H9 (cell line): ENCODE results near the gene HTATIP2. TPM values are rescaled to one million over a fixed set of nuclear protein-coding genes. Genes with fewer than 3 reads are reported as not detected.

ENCODE experiments used
- DNase-seq: peaks from one replicate; pipeline ENCODE4 v3.0.0-alpha.2; 2017
- H2AFZ ChIP-seq: one replicate; pipeline ENCODE4 v1.6.1; 2013; ENCODE audit warnings: mild to moderate bottlenecking, low read length, control low read depth, moderate library complexity
- H2AK5ac ChIP-seq: 2 replicates; pipeline ENCODE4 v1.6.1; 2013; ENCODE audit warnings: low read length, control low read depth, mixed read lengths; ENCODE audit not compliant: insufficient read length
- H2BK120ac ChIP-seq: one replicate; pipeline ENCODE4 v1.6.1; 2013; ENCODE audit warnings: low read depth, mild to moderate bottlenecking, low read length, control low read depth, inconsistent platforms; ENCODE audit not compliant: poor library complexity, severe bottlenecking
- H2BK12ac ChIP-seq: 2 replicates; pipeline ENCODE4 v1.6.1; 2013; ENCODE audit warnings: low read length, control low read depth, mixed read lengths, low read depth; ENCODE audit not compliant: insufficient read length
- H2BK15ac ChIP-seq: 2 replicates; pipeline ENCODE4 v1.6.1; 2013; ENCODE audit warnings: low read depth, low read length, control low read depth
- H2BK20ac ChIP-seq: one replicate; pipeline ENCODE4 v1.6.1; 2013; ENCODE audit warnings: low read depth, mild to moderate bottlenecking, low read length, control low read depth, inconsistent platforms; ENCODE audit not compliant: poor library complexity, severe bottlenecking
- H2BK5ac ChIP-seq: 2 replicates; pipeline ENCODE4 v1.6.1; 2013; ENCODE audit warnings: low read length, control low read depth, mixed read lengths; ENCODE audit not compliant: insufficient read length
- H3K14ac ChIP-seq: 2 replicates; pipeline ENCODE4 v1.6.1; 2013; ENCODE audit warnings: low read length, control low read depth; ENCODE audit not compliant: insufficient read depth
- H3K18ac ChIP-seq: 2 replicates; pipeline ENCODE4 v1.6.1; 2013; ENCODE audit warnings: low read depth, mild to moderate bottlenecking, mixed read lengths, low read length, control low read depth; ENCODE audit not compliant: insufficient read length
- H3K23ac ChIP-seq: 2 replicates; pipeline ENCODE4 v1.6.1; 2013; ENCODE audit warnings: low read length, control low read depth, mixed read lengths, low read depth; ENCODE audit not compliant: insufficient read length
- H3K23me2 ChIP-seq: 2 replicates; pipeline ENCODE4 v1.6.1; 2013; ENCODE audit warnings: low read depth, mild to moderate bottlenecking, mixed read lengths, low read length, control low read depth; ENCODE audit not compliant: insufficient read length, poor library complexity, severe bottlenecking
- H3K27ac ChIP-seq: 2 replicates; pipeline ENCODE4 v1.5.1; 2013; ENCODE audit warnings: low read length, control low read depth, mixed read lengths, low read depth; ENCODE audit not compliant: insufficient read length
- H3K27me3 ChIP-seq: 2 replicates; pipeline ENCODE4 v1.6.1; 2013; ENCODE audit warnings: low read length, control low read depth, inconsistent platforms; ENCODE audit not compliant: insufficient read depth
- H3K4ac ChIP-seq: 2 replicates; pipeline ENCODE4 v1.6.1; 2013; ENCODE audit warnings: low read depth, mild to moderate bottlenecking, control low read depth, inconsistent platforms, low read length, moderate library complexity
- H3K4me1 ChIP-seq: 2 replicates; pipeline ENCODE4 v1.6.1; 2013; ENCODE audit warnings: low read length, control low read depth, inconsistent platforms; ENCODE audit not compliant: insufficient read depth
- H3K4me2 ChIP-seq: 2 replicates; pipeline ENCODE4 v1.6.1; 2013; ENCODE audit warnings: low read length, control low read depth, mixed read lengths; ENCODE audit not compliant: insufficient read length, insufficient read depth
- H3K56ac ChIP-seq: 2 replicates; pipeline ENCODE4 v1.6.1; 2013; ENCODE audit warnings: low read depth, mild to moderate bottlenecking, mixed read lengths, low read length, control low read depth; ENCODE audit not compliant: insufficient read length
- H3K79me1 ChIP-seq: 2 replicates; pipeline ENCODE4 v1.6.1; 2013; ENCODE audit warnings: low read depth, mild to moderate bottlenecking, moderate library complexity, low read length, control low read depth, inconsistent platforms; ENCODE audit not compliant: insufficient read depth, poor library complexity, severe bottlenecking
- H3K79me2 ChIP-seq: 2 replicates; pipeline ENCODE4 v1.6.1; 2013; ENCODE audit warnings: low read length, control low read depth, inconsistent platforms; ENCODE audit not compliant: insufficient read depth
- H3K9ac ChIP-seq: 2 replicates; pipeline ENCODE4 v1.6.1; 2013; ENCODE audit warnings: low read length, control low read depth, mixed read lengths; ENCODE audit not compliant: insufficient read length; ENCODE audit errors: extremely low read depth
- H3K9me3 ChIP-seq: one replicate; pipeline ENCODE4 v1.6.1; 2013; ENCODE audit warnings: low read depth, low read length, inconsistent platforms; ENCODE audit not compliant: control insufficient read depth
- H3T11ph ChIP-seq: one replicate; pipeline ENCODE4 v1.6.1; 2013; ENCODE audit warnings: mild to moderate bottlenecking, low read length, control low read depth, inconsistent platforms
- H4K20me1 ChIP-seq: one replicate; pipeline ENCODE4 v1.6.1; 2013; ENCODE audit not compliant: control insufficient read depth, insufficient read length, insufficient read depth
- H4K5ac ChIP-seq: 2 replicates; pipeline ENCODE4 v1.6.1; 2013; ENCODE audit warnings: low read depth, mild to moderate bottlenecking, mixed read lengths, low read length, control low read depth; ENCODE audit not compliant: insufficient read length
- H4K8ac ChIP-seq: replicated peaks from 2 replicates; pipeline ENCODE4 v1.6.1; 2013; ENCODE audit warnings: low read length, control low read depth, mixed read lengths, low read depth; ENCODE audit not compliant: insufficient read length
- H4K91ac ChIP-seq: 2 replicates; pipeline ENCODE4 v1.6.1; 2013; ENCODE audit warnings: low read depth, mild to moderate bottlenecking, moderate library complexity, mixed read lengths, low read length, control low read depth; ENCODE audit not compliant: insufficient read length
- H3K27ac Mint-ChIP-seq, 3 experiments: 2 replicates in 2 of 3; 3 replicates in 1 of 3; pipeline ENCODE4 v1.8.0; 2020 to 2021; ENCODE audit warnings: mixed read lengths in 3 of 3, mild to moderate bottlenecking in 1 of 3, moderate library complexity in 1 of 3
- H3K27me3 Mint-ChIP-seq: 2 replicates; pipeline ENCODE4 v1.8.0; 2021; ENCODE audit warnings: low read depth, mild to moderate bottlenecking, moderate library complexity, mixed read lengths
- H3K36me3 Mint-ChIP-seq, 3 experiments: 2 replicates in 2 of 3; 3 replicates in 1 of 3; pipeline ENCODE4 v1.8.0; 2020 to 2021; ENCODE audit warnings: low read depth in 3 of 3, mixed read lengths in 3 of 3; ENCODE audit not compliant: insufficient read depth in 1 of 3
- H3K4me1 Mint-ChIP-seq, 2 experiments: 2 replicates each; pipeline ENCODE4 v1.8.0; 2020; ENCODE audit warnings: mixed read lengths in 2 of 2
- H3K4me3 Mint-ChIP-seq, 2 experiments: 2 replicates in 1 of 2; 3 replicates in 1 of 2; pipeline ENCODE4 v1.8.0; 2020 to 2021; ENCODE audit warnings: mild to moderate bottlenecking in 2 of 2, mixed read lengths in 2 of 2, moderate library complexity in 1 of 2
- H3K9me3 Mint-ChIP-seq, 2 experiments: 2 replicates in 1 of 2; 3 replicates in 1 of 2; pipeline ENCODE4 v1.8.0; 2020; ENCODE audit warnings: mild to moderate bottlenecking in 2 of 2, mixed read lengths in 2 of 2, moderate library complexity in 1 of 2
- CTCF ChIP-seq: fragments of 200-600 bp; sonication (generic); conservative IDR thresholded peaks from 3 replicates; pipeline ENCODE4 v1.8.0; 2021; ENCODE audit warnings: antibody characterized with exemption, mild to moderate bottlenecking
- total RNA-seq: library from RNA; stranded (reverse); gene quantifications from 2 replicates; pipeline ENCODE4 v1.2.1, GENCODE V29; 2021

Gene HTATIP2
- total RNA-seq, 1 experiment from 2014 or later, result 32.8 TPM

DNA sequence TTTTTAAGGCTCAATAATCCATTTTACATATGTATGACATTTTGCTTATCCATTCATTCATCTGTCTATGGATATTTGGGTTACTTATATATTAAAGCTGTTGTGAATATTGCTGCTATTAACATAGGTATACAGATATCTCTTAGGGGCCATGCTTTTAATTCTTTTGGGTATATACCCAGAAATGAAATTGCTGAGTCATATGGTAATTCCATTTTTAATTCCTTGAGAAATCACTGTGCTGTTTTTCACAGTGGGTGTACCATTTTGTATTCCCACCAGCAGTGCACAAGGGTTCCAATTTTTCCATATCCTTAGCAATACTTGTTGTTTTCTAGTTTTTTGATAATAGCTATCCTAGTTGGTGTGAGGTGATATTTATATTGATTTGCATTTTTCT lies 43.0 kb downstream of the HTATIP2 start:
- DNase-seq, result no peak
- Histone ChIP-seq H3K23me2 (no peaks in the 10 kb centered on the region), H4K5ac (no peak overlapping the region), H2BK120ac (no peak overlapping the region), H2BK5ac (no peak overlapping the region), H3K79me2 (no peaks in the 10 kb centered on the region), H4K8ac (no peak overlapping the region), H3K56ac (no peak overlapping the region), H3K4ac (no peak overlapping the region), H3K4me1 (no peaks in the 10 kb centered on the region), H2BK15ac (no peak overlapping the region), H3K27ac (no peak overlapping the region), H3K9ac (no peak overlapping the region), H3K18ac (no peak overlapping the region), H2AFZ (no peak overlapping the region), H3K9me3 (no peaks in the 10 kb centered on the region), H2BK20ac (no peak overlapping the region), H4K91ac (no peak overlapping the region), H2AK5ac (no peak overlapping the region), H3K27me3 (no peaks in the 10 kb centered on the region), H3T11ph (no peak overlapping the region), H3K14ac (no peak overlapping the region), H3K23ac (no peak overlapping the region), H3K79me1 (no peaks in the 10 kb centered on the region), H2BK12ac (no peak overlapping the region), H4K20me1 (no peaks in the 10 kb centered on the region), H3K4me2 (no peak overlapping the region)
- Mint-ChIP-seq H3K9me3 (no peaks in the 10 kb centered on the region), H3K4me1 (no peaks in the 10 kb centered on the region), H3K36me3 (peaks cover 1 to 44% (median 24%) of the 10 kb centered on the region in 3 experiments; a peak in 5 of 7 replicates), H3K27ac (no peak overlapping the region), H3K27me3 (no peaks in the 10 kb centered on the region), H3K4me3 (no peak overlapping the region)
- no peak for TF ChIP-seq CTCF
